GM18858 (cell line): ENCODE measurements around the gene MUC5AC.

Experiments used
- ATAC-seq: cut with Tn5 transposase; IDR thresholded peaks from one replicate; pipeline ENCODE4 v1.9.1; 2021; ENCODE audit not compliant: unreplicated experiment

The MUC5AC gene

DNA sequence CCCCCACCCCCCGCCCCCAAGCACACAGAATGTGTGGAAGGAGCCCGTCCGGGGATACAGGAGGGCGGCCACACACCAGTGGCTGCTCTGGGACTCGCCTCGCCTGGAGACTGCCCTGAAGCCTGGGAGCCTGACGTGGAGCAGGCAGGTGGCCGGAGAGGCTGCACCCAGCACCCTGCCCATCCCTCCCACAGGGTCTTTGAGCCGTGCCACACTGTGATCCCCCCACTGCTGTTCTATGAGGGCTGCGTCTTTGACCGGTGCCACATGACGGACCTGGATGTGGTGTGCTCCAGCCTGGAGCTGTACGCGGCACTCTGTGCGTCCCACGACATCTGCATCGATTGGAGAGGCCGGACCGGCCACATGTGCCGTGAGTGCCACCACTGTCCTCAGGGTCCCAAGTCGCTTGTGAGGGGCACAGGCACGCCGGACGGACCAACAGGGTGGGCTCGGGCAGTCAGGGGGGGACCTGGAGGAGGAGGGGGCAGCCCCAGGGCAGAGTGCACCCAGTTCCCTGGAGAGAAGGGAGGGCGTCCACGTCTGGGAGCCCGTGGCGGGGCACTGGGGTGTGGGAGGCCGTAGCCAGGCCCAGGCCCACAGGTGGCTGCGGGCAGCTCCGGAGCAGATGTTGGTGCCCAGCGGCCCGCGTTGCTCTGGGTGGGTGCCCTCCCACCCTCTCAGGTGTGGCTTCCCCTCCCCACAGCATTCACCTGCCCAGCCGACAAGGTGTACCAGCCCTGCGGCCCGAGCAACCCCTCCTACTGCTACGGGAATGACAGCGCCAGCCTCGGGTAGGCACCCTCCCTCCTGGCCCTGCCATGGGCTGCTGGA lies 38.1 kb downstream of the MUC5AC start:
- ATAC-seq, result no peak

DNA sequence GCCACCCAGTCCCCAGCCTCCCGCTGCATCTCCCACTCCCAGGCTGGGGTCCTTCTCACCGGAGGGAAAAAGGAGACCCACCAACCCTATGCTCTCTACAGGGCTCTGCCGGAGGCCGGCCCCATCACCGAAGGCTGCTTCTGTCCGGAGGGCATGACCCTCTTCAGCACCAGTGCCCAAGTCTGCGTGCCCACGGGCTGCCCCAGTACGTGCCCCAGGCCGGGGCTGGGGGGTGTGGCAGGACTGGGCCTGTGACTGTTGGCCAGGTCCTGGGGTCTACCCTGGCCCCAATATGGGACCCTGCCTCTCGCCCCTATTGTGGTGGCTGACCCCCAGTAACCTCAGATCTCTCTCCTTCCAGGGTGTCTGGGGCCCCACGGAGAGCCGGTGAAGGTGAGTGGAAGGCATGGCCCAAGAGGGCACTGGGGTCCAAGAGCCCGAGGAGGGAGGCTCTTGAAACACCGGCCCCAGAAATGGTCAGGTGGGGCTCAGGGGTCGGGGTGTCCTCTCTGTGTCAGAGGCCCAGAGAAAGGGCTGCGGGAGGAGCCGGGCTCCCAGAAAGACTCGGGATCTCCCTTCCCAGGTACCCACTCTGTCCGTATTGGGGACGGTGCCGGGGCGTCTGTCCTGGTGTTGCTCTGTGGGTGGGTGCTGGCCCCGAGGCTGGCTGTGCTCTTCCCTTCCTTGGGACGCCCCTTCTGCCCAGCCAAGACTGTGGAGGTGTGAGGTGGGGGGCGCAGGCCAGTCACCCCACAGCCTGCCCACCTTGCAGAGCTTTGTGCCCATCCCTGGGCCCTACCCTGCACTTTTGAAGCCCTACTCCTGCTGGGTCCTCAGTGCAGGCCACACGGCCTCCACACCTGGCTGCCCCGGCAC lies 39.0 kb downstream of the MUC5AC start:
- no peak for ATAC-seq

DNA sequence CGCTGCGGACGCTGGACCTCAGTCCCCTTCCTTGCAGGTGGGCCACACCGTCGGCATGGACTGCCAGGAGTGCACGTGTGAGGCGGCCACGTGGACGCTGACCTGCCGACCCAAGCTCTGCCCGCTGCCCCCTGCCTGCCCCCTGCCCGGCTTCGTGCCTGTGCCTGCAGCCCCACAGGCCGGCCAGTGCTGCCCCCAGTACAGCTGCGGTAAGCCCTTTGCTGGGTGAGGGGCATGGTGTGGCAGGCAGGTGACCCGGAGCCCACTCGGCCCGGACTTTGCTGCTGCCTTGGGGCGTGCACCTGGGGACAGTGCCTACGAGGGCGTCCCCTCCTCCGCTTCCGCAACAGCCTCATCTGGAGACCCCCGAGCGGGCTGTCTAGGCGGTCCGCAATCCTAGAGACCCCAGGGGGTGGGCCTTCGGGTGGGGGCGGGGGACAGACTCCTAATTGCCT lies 39.7 kb downstream of the MUC5AC start:
- ATAC-seq, result no peak

DNA sequence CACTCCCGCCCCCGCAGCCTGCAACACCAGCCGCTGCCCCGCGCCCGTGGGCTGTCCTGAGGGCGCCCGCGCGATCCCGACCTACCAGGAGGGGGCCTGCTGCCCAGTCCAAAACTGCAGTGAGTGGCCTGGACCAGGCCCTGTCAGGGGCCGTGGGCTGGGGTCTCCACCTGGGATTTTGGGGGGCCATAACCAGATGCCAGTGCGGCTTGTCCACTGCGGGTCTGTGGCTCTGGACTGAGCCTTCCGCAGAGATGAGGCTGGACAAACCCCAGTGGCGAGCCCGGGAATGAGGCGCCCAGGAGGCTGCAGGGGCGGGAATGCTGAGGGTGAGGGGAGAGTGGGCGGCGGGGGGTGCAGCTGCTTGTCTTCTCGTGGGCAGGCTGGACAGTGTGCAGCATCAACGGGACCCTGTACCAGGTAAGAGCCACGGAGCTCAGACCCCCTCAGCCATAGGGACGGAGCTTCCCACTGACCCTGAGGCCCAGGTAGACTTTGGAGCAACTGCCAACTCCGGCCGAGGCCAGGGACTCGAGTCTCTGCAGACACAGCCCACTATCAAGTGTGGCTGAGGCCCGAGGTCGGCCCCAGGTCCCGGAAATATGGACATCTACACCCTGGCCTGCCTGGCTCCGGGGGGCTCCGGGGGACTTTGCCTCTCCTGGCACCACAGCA lies 40.3 kb downstream of the MUC5AC start:
- ATAC-seq, result no peak

DNA sequence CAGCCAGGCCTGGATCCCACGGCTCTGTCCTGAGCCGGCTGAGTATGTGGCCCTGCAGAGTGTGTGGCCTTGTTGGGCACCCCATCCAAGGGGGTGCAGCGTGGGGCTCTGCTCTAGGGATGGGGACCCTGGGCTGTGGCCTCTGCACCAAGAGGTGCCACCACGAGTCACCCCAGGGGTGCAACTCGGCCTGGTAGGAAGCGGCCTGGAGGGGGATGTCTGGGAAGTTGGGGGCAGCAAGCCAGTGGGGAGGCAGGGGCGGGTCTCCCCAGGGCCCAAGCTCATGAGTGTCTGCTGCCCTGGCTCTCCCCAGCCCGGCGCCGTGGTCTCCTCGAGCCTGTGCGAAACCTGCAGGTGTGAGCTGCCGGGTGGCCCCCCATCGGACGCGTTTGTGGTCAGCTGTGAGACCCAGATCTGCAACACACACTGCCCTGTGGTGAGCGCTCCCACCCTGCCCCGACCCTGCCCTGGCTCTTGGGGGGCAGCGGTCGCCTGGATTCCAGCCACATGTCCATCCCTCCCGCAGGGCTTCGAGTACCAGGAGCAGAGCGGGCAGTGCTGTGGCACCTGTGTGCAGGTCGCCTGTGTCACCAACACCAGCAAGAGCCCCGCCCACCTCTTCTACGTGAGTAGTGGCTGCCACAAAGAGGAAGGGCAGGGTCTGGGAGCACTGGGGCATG lies 40.9 kb downstream of the MUC5AC start:
- no peak for ATAC-seq

DNA sequence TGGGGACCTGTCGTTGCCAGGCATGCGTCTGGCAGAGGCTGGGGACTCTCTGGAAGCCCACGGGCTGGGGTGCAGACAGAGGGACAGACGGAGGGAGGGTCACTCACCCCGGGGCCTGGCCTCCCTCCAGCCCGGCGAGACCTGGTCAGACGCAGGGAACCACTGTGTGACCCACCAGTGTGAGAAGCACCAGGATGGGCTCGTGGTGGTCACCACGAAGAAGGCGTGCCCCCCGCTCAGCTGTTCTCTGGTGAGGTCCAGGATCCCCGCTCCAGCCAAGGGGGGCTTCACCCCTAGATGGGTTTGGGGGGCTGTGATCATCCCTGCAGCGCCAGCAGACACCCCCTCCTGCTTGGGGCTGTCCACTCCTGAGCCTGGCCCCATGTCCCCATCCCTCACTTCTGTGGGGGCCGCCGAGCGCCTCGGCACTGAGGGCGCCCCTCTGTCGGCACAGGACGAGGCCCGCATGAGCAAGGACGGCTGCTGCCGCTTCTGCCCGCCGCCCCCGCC lies 41.5 kb downstream of the MUC5AC start:
- no peak for ATAC-seq

DNA sequence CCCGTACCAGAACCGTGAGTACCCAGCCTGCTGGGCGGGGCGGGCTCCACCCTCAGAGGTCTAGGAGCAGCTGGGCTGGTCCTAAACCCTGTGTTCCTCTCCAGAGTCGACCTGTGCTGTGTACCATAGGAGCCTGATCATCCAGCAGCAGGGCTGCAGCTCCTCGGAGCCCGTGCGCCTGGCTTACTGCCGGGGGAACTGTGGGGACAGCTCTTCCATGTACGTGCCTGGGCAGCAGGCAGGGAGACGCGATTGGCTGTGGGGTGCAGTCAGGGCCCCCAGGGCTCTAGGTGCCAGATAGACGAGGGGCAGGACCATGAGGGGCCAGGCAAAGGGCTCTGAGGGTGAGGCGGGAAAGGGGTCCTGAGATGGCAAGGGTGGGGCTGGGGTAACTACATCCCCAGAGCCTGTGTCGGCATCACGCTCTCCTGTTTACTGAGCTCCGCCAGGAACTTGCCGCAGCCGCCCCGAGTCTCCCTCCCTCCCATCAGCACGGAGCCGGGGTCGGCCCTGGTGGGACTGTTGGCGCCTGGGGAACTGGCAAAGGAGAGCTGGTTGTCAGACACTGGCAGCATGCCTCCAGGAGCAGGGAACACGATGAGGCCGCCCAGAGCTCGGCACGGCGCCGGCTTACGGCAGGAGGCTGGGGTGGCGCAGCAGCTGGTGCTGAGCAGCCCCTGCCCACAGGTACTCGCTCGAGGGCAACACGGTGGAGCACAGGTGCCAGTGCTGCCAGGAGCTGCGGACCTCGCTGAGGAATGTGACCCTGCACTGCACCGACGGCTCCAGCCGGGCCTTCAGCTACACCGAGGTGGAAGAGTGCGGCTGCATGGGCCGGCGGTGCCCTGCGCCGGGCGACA lies 42.2 kb downstream of the MUC5AC start:
- ATAC-seq, result no peak

DNA sequence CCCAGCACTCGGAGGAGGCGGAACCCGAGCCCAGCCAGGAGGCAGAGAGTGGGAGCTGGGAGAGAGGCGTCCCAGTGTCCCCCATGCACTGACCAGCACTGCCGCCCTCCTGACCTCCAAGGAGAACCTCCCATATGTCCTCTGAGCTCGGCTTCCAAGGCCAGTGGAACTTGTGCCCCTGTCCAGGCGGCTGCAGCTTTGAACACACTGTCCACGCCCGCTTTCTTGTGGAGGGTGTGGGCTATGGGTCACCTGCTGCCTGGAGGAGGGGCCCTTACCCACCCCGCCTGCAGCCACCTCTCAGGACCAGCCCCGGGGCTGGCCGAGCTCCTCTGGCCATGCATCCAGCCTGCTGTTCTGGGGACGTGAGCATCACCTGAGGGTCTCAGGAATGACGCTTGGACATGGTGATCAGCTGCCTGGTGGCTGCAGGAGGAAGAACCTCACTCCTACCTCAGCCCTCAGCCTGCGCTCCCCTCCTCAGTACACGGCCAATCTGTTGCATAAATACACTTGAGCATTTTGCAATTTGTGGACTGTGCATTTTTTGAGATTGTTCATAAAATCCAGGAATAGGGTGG lies 42.9 kb downstream of the MUC5AC start:
- ATAC-seq, result no peak

DNA sequence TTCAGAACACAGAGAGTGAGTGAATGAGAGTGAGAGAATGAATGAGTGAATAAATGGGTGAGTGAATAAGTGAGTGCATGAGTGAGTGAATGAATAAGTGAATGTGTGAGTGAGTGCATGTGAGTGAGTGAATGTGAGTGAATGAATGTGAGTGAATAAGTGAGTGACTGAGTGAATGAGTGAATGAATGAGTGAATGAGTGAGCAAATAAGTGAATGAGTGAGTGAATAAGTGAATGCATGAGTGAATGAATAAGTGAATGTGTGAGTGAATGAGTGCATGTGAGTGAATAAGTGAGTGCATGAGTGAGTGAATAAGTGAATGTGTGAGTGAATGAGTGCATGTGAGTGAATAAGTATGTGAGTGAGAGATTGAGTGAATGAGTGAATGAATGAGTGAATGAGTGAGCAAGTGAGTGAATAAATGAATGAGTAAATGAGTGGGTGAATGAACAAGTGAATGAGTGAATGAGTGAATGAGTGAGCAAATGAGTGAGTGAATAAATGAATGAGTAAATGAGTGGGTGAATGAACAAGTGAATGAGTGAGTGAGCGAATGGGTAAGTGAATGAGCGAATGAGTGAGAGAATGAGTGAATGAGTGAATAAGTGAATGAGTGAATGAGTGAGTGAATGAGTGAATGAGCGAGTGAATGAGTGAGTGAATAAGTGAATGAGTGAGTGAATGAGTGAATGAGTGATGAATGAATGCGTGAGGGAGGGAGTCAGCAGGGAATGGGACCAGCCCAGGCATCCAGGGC lies 43.8 kb downstream of the MUC5AC start:
- ATAC-seq, result no peak

DNA sequence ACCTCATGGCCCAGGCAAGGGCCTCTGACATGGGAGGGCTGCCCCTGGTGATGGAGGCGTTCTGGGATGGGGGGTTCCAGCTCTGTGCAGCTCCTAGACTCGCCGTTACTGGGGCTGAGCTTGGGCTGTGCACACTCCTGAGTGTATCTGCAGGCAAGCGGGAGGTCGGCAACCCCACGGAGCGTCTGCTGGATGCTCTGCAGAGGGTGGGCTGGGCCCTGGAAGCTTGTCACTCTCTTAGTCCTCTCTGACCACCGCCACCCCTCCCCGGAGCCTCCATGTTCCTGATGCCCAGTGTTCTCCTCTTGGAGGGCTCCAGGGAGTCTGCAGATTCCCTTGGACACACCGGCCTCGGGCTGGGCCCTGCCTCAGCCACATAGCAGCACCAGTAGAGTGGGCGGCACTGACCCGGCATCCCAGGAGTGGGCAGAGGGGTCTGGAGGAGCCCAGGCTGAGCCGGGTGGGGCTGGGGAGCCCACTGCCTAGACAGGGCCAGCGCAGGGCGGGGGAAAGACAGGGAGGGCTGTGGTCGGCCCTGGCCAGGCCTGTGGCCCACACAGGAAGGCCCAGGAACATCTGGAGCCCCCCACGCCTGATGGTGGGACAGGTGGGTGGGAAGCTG lies 44.5 kb downstream of the MUC5AC start:
- no peak for ATAC-seq

DNA sequence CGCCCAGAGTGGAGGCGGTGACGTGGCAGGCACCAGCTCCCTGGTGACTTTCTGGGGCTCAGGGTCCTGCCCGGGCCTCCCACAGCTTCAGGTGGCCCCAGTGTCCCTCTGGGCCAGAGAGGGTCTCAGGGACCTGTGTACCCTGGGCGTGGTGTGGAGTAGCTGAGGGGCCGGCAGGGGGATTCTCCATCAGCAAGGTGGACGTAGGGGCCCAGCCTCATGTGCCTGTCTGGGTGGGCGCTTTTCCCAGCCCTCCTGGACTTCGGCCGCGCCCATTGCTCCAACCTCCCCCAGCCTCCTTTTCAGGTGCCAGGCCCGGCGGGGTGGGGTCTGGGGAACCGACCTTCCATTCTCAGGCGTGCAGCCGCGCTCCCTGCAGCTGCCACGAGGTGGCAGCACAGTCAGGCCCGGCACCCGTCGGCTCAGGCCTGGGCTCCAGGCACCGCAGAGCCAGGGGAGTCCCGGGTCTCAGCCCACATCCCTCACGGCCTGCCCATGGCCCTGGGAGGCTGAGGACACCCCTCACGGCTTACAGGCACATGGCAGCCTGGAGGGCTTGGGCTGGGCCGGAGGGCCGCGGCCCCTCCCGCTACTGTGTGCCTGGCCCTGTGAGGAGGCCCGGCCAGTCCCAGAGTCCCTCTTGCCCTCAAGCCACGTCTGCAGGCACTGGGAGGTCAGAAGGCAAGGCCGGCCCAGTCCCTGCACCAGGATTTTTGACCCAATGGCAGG lies 45.2 kb downstream of the MUC5AC start:
- no peak for ATAC-seq

DNA sequence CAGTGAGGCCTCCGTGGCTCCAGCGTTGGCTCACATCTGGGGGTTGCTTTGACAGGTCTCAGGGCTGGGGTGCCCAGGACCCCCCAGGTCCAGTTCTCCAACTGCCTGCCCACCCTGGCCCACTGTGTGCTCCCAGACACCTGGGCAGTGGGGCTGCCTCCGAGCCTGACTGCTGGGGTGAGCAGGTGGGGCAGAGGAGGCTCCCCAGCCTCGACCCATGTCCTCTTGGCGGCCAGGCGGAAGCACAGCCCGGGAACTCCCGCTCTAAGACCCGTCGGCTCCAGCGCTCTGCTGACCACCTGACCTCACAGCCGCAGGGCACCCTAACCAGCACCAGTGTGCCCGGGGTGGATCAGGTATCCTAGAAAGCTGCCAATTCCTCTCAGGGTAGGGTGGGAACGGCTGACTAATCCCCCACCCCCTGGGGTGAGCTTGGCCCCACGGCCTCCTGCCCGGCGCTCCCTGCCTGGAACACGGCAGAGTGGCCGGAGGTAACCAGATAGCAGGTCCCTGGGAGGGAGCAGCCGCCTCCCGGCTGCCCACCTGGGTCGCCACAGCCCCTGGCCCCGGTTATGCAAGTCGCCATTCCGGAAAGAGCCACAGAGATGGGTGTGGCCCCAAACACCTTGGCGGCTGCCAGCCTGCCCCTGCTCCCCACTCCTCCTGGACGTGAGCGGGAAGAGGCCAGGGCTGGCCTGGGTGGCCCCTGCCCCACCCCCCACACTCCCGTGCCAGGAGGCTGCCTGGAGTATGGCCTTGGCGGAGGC lies 45.9 kb downstream of the MUC5AC start:
- ATAC-seq, result no peak

DNA sequence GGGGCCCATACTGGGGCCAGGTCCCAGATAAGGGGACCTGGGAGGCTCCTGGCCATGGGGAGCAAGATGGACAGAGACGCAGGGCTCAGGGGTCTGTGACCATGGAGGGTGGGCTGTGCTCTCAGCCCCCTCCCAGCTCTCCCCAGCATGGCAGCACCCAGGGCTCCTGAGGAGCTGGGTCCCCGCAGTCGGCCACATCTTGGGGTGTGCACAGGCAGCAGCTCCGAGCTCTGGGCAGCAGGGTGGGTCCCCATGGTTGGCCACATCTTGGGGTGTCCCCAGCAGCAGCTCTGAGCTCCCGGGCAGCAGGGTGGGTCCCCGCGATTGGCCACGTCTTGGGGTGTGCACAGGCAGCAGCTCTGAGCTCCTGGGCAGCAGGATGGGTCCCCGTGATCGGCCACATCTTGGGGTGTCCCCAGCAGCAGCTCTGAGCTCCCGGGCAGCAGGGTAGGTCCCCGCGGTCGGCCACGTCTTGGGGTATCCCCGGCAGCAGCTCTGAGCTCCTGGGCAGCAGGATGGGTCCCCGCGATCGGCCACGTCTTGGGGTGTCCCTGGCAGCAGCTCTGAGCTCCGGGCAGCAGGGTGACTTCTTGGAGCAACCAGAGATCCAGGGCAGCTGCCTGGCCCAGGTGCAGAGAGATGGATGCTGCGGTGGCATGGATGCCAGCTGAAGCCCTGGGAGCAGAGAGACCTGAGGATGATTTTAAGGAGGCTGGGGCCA lies 46.8 kb downstream of the MUC5AC start:
- no peak for ATAC-seq

DNA sequence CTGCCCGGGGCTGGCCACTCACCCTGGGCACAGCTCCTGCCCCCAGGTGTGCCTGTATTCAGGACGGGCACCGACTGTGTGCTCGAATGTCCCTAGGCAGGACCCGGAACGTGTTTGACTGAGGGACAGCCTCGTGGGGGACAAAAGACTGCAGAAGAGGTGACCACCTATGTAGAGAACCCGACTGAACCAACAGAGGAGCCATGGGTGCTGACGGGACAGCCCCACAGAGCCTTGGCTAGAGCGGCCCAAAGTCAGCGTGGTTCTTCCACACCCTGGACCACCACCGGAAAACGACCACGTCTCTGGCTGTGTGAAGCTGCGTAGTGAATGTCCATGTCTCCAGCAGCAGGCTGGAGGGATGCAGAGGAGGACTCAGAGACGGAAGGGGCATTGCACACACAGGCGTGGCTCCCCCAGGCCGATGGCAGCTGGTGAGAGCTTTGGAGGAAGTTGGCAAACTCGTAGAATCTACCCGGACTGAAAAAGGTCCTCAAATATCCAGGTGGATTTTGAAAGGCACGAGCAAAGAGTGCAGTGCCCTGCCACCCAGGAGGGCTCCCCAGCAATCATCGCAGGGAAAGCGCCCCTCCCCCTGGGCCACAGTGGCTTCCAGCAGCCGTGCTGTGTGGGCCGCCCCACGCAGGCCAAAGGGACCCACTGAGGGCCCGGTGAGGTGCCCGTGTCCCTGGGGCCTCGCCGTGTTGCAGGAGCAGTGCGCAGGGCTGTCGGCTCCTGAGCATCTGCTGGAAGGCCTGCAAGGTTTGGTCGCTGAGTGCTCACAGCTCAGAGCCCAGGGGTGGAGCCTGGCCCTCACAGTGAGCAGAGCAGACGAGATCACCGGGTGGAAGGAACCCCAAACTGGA lies 47.6 kb downstream of the MUC5AC start:
- ATAC-seq, result no peak

DNA sequence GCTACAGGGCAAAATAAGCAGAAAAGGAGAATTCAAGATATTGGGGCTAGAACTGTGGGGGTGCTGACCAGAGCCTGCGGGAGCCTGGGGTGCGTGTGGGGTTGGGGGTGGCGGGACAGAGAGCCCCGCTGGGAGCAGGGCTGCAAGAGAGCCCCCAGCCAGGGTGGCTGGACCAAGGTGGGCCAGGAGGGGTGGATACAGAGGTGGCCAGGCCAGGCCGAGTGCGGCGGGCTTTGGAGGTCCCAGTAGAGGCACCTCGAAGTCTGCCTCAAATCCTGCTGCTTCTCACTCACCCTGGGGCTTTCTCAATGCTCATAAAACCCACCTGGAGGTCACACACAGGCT lies 48.2 kb downstream of the MUC5AC start:
- no peak for ATAC-seq
